ENCODE measurements around the gene KIAA0930.

The KIAA0930 gene

GRCh38 chr22:45244916-45245315 is 4.2 kb upstream of the KIAA0930 start:
- H3K9ac ChIP-seq (ENCODE audit: low read length) = no peak overlapping the region
- H3K27me3 ChIP-seq (ENCODE audit: low read length) = no peaks in the 10 kb centered on the region
- H4K20me1 ChIP-seq (ENCODE audit: low read depth, low read length) = no peaks in the 10 kb centered on the region
- H3K9me3 ChIP-seq (ENCODE audit: insufficient read depth, low read length) = no peaks in the 10 kb centered on the region
- H2AFZ ChIP-seq (ENCODE audit: low read depth, low read length, severe bottlenecking) = no peak overlapping the region
- H3K79me2 ChIP-seq (ENCODE audit: insufficient read depth, low read length) = no peaks in the 10 kb centered on the region
- H3K4me2 ChIP-seq (ENCODE audit: low read depth, low read length, poor library complexity, severe bottlenecking) = no peak overlapping the region
- H3K27ac ChIP-seq (ENCODE audit: low read depth, low read length) = no peak overlapping the region
- no peaks in the 10 kb centered on the region for H3F3A ChIP-seq (ENCODE audit: insufficient read depth)
- no peaks in the 10 kb centered on the region for H3K36me3 ChIP-seq (ENCODE audit: low read length)
- H3K4me3 ChIP-seq (ENCODE audit: insufficient read depth, low read length, poor library complexity, severe bottlenecking) = no peak overlapping the region
- TF ChIP-seq CTCF (IDR thresholded peaks at IDR 0.05; ENCODE audit: insufficient read depth, low read length, poor library complexity, severe bottlenecking) (no peak), EZH2phosphoT487 (conservative IDR thresholded peaks at IDR 0.05; ENCODE audit: low read length) (no peak)
- no peaks in the 10 kb centered on the region for H3K9me2 ChIP-seq (replicated peaks; ENCODE audit: insufficient read depth, low read length)

- Histone ChIP-seq H3K4me2 (ENCODE audit: low read depth, low read length, poor library complexity, severe bottlenecking) (no peak overlapping the region), H3F3A (ENCODE audit: insufficient read depth) (no peaks in the 10 kb centered on the region), H3K36me3 (ENCODE audit: low read length) (no peaks in the 10 kb centered on the region), H4K20me1 (ENCODE audit: low read depth, low read length) (no peaks in the 10 kb centered on the region), H3K27me3 (ENCODE audit: low read length) (no peaks in the 10 kb centered on the region), H3K9ac (ENCODE audit: low read length) (no peak overlapping the region), H3K4me3 (ENCODE audit: insufficient read depth, low read length, poor library complexity, severe bottlenecking) (no peak overlapping the region), H3K79me2 (ENCODE audit: insufficient read depth, low read length) (no peaks in the 10 kb centered on the region), H3K9me3 (ENCODE audit: insufficient read depth, low read length) (no peaks in the 10 kb centered on the region), H3K27ac (ENCODE audit: low read depth, low read length) (no peak overlapping the region), H3K9me2 (replicated peaks; ENCODE audit: insufficient read depth, low read length) (no peaks in the 10 kb centered on the region), H2AFZ (ENCODE audit: low read depth, low read length, severe bottlenecking) (no peak overlapping the region)
- no peak for TF ChIP-seq CTCF (IDR thresholded peaks at IDR 0.05; ENCODE audit: insufficient read depth, low read length, poor library complexity, severe bottlenecking)
Measured at GRCh38 chr22:45242778-45243191, 2.1 kb upstream of the KIAA0930 start.

- H3K4me3 ChIP-seq (ENCODE audit: insufficient read depth, low read length, poor library complexity, severe bottlenecking) = peak overlapping the region; percentile 59
- peak overlapping the region; percentile 54 for H3K9ac ChIP-seq (ENCODE audit: low read length)
- H3K79me2 ChIP-seq (ENCODE audit: insufficient read depth, low read length) = no peaks in the 10 kb centered on the region
- H3K4me2 ChIP-seq (ENCODE audit: low read depth, low read length, poor library complexity, severe bottlenecking) = peak overlapping the region; percentile 77
- no peaks in the 10 kb centered on the region for H3K9me3 ChIP-seq (ENCODE audit: insufficient read depth, low read length)
- TF ChIP-seq CTCF (IDR thresholded peaks at IDR 0.05; ENCODE audit: insufficient read depth, low read length, poor library complexity, severe bottlenecking) = no peak
- TF ChIP-seq EZH2phosphoT487 (conservative IDR thresholded peaks at IDR 0.05; ENCODE audit: low read length) = no peak
- H2AFZ ChIP-seq (ENCODE audit: low read depth, low read length, severe bottlenecking) = no peak overlapping the region
- H3K9me2 ChIP-seq (replicated peaks; ENCODE audit: insufficient read depth, low read length) = no peaks in the 10 kb centered on the region
- no peaks in the 10 kb centered on the region for H4K20me1 ChIP-seq (ENCODE audit: low read depth, low read length)
- H3K36me3 ChIP-seq (ENCODE audit: low read length) = no peaks in the 10 kb centered on the region
- no peaks in the 10 kb centered on the region for H3F3A ChIP-seq (ENCODE audit: insufficient read depth)
- no peak overlapping the region for H3K27ac ChIP-seq (ENCODE audit: low read depth, low read length)
- no peaks in the 10 kb centered on the region for H3K27me3 ChIP-seq (ENCODE audit: low read length)
Measured at GRCh38 chr22:45240104-45240809, 437 bp downstream of the KIAA0930 start.
